ENCODE results near the gene ACOT7. TPM values are rescaled to one million over a fixed set of nuclear protein-coding genes. Genes with fewer than 3 reads are reported as not detected.
A peak's percentile ranks its signal among the peaks of the same experiment; 100 is the strongest.

Gene ACOT7
- polyA plus RNA-seq, 1 experiment, result 157 TPM

DNA sequence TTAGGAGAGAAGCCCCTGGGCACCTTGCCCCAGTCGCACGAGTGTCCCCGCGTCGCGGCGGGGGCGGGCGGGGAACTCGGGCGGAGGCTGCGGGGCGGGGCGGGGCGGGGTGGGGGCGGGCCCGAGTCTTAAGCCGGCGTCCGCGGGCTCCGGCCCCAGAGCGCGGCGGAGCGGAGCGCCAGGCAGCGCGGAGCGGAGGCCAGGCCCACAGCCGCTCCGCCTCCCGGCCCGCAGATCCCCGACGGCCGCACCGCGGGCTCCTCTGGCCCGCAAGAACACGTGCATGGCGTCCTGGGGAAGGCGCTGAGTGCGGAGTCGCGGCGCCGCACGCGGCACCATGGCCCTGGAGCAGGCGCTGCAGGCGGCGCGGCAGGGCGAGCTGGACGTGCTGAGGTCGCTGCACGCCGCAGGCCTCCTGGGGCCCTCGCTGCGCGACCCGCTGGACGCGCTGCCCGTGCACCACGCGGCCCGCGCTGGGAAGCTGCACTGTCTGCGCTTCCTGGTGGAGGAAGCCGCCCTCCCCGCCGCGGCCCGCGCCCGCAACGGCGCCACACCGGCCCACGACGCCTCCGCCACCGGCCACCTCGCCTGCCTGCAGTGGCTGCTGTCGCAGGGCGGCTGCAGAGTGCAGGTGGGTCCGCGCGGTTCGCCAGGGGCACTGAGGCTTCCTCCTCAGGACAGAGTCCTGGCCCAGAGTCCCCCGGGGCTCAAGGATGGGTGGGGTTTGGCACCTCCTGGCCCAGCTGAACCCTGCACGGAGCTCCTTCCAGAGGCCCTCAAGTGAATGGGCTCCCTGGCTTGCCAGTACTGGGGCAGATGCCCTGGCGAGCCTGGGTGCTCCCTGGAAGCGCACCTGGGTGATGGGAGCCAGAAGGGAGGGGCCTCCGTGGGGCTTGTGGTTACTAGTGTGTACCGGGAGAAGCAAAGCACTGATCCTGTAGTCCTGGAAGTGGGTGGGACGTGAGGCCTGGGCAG lies 31.3 kb upstream of the ACOT7 start, which contains the start of gene ESPN:
TSS of gene ESPN (plus strand) at position 158 of the 975 bp plus-strand sequence. CDS start at position 338, 180 bp downstream.
- CTCF ChIA-PET, result interaction anchor here (1.1 to 3.0 kb wide), 3 partner anchors 11 to 82 kb away, joined by 3 to 21 read pairs (median 4); no protein-coding TSS in a partner anchor
- no peak within 1 kb of the TSS for H3K4me3 ChIP-seq (ENCODE audit: low read depth, low read length)
- TF ChIP-seq, protein P1, sequence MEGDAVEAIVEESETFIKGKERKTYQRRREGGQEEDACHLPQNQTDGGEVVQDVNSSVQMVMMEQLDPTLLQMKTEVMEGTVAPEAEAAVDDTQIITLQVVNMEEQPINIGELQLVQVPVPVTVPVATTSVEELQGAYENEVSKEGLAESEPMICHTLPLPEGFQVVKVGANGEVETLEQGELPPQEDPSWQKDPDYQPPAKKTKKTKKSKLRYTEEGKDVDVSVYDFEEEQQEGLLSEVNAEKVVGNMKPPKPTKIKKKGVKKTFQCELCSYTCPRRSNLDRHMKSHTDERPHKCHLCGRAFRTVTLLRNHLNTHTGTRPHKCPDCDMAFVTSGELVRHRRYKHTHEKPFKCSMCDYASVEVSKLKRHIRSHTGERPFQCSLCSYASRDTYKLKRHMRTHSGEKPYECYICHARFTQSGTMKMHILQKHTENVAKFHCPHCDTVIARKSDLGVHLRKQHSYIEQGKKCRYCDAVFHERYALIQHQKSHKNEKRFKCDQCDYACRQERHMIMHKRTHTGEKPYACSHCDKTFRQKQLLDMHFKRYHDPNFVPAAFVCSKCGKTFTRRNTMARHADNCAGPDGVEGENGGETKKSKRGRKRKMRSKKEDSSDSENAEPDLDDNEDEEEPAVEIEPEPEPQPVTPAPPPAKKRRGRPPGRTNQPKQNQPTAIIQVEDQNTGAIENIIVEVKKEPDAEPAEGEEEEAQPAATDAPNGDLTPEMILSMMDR (IDR thresholded peaks at IDR 0.05; ENCODE audit: insufficient read depth, low read depth, low read length), result no peak
- no peaks in the 10 kb centered on the region for H3K36me3 ChIP-seq (ENCODE audit: control insufficient read depth, insufficient read depth, low read length)
- POLR2A ChIA-PET, result no interaction called here
- DNase-seq (ENCODE audit: low read depth), result no peak
- H3K27me3 ChIP-seq (ENCODE audit: control insufficient read depth, insufficient read depth, low read length), result peaks cover 50% of the 10 kb centered on the region

DNA sequence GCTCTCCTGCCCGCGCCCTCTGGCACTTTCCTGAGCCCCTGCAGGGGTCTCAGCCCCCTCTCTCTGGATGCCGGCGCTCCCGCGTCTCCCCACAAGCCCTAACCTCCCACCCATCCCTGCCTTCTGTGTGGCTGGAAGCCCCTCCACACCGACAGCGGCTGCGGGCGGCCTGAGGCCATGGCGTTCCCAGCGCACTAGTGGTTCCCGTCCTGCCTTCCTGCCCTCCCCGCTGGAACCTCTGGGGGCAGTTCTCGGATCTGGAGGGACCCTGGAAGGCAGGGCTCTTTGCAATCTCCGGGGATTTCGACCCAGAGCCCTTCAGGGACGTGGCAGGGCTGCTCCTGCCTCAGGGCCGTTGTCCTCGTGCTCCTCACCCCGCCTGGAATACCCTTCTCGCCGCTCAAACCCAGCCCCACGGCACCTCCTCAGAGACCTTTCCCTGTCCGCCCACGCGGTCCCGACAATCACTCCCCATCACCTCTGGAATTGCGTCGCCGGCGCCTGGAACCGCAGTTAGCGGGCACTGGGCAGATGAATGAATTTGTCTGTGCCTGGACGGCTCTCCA lies 30.5 kb upstream of the ACOT7 start:
- POLR2A ChIA-PET, result no interaction called here
- CTCF ChIA-PET, result interaction anchor here (1.1 to 3.1 kb wide), 12 partner anchors 8 to 71 kb away, joined by 3 to 25 read pairs (median 4); no protein-coding TSS in a partner anchor
- no peak overlapping the region for H3K4me3 ChIP-seq (ENCODE audit: low read depth, low read length)
- DNase-seq (ENCODE audit: low read depth), result no peak
- TF ChIP-seq, protein P1 (IDR thresholded peaks at IDR 0.05; ENCODE audit: insufficient read depth, low read depth, low read length), result no peak
- no peaks in the 10 kb centered on the region for H3K36me3 ChIP-seq (ENCODE audit: control insufficient read depth, insufficient read depth, low read length)
- peaks cover 49% of the 10 kb centered on the region for H3K27me3 ChIP-seq (ENCODE audit: control insufficient read depth, insufficient read depth, low read length)

DNA sequence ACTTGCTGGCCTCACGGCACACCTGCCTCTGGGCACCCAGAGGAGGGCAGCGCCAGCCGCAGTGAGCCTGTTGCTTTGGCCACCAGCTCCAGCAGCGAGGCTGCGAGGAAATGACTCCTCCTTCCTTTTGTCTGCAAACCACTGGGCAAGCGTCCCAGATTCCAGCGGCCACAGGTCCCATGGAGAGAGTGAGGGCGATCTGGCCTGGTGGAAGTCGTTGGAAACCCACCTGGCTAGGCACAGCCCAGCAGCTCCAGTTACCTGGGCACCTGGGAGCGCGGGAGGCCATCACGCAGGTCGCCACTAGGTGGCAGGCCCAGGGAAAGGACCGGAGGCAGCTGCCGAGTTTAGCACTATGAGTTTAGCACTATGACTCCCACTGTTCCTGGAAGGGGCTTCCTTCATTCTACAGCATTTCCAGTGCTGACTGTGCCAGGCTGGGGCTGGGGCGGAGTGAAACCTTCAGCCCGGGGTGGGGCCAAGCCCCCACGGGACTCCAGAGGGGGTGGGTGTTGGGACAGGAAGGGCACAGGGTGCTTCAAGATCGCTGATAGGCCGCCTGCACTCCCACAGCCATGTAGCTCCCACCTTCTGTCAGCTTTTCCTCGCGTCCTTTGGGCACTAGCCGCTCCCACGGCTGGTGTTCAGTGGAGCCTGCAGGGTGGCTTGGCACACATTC lies 29.9 kb upstream of the ACOT7 start:
- H3K27me3 ChIP-seq (ENCODE audit: control insufficient read depth, insufficient read depth, low read length), result peaks cover 53% of the 10 kb centered on the region
- CTCF ChIA-PET, result interaction anchor here (1.1 to 3.1 kb wide), 14 partner anchors 9 to 177 kb away, joined by 3 to 25 read pairs (median 4); no protein-coding TSS in a partner anchor
- no peak for DNase-seq (ENCODE audit: low read depth)
- H3K36me3 ChIP-seq (ENCODE audit: control insufficient read depth, insufficient read depth, low read length), result no peaks in the 10 kb centered on the region
- POLR2A ChIA-PET, result no interaction called here
- TF ChIP-seq, protein P1 (IDR thresholded peaks at IDR 0.05; ENCODE audit: insufficient read depth, low read depth, low read length), result peak; percentile 63
- no peak overlapping the region for H3K4me3 ChIP-seq (ENCODE audit: low read depth, low read length)

DNA sequence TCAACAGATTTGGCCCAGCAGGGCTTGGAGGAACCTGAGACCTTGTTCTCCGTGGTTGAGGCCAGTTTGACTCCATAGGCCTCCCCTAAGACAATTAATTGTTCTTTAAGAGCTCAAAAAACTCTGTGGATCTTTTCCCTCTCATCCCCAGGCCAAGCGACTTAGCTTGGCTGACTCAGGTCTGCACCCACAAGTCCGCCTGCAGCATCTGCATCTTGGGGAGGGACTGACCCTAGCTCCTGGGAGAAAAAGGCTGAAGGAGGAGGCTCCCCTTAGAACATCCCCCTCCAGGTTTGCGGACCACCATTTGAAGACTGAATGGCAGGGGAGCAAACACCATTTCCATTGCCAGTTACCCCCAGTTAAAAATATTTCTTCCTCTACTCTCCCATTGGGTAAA lies 27.7 kb upstream of the ACOT7 start:
- CTCF ChIA-PET, result interaction anchor here (0.9 to 3.1 kb wide), 4 partner anchors 8 to 18 kb away, joined by 3 to 25 read pairs (median 4); no protein-coding TSS in a partner anchor
- DNase-seq (ENCODE audit: low read depth), result no peak
- Histone ChIP-seq H3K27me3 (ENCODE audit: control insufficient read depth, insufficient read depth, low read length) (peaks cover 67% of the 10 kb centered on the region), H3K4me3 (ENCODE audit: low read depth, low read length) (no peak overlapping the region), H3K36me3 (ENCODE audit: control insufficient read depth, insufficient read depth, low read length) (no peaks in the 10 kb centered on the region)
- TF ChIP-seq, protein P1 (IDR thresholded peaks at IDR 0.05; ENCODE audit: insufficient read depth, low read depth, low read length), result no peak
- POLR2A ChIA-PET, result no interaction called here

Data from BJ (cell line).